ENCODE data around the gene CDK5RAP1.

DNA sequence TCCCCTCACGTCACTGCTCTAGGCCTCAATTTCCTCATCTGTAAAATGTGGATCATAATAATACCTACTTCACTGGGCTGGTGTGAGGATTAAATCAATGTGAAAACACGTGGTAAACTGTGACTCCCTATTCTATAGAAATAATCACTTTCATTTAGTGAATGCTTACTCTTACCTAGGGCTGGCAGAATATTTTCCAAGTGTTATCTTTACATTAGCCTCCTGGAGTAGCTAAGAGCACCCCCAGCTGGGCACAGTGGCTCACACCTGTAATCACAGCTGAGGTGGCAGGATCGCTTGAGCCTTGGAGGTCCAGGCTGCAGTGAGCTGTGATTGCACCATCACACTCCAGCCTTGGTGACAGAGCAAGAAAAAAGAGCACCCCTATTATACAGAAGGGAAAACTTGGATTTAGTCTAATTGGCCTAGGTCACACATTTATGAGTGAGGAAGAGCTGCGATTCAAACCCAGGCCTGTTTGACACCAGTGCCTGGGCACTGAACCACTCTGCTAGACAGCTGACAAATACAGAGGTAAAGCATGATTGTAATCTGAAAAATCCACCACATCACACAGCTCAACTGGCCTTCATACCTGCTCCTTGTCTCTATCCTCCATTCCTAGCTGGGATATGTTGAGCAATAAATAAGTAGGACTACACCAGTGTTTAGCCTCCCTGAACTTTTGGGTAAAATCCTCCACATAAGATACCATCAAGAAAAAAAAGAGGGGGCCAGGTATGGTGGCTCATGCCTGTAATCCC, 43.7 kb upstream of the CDK5RAP1 start:
- no peak for TF ChIP-seq YY1 (IDR thresholded peaks at IDR 0.05; ENCODE audit: low read depth, low read length)
- TF ChIP-seq, protein P1, sequence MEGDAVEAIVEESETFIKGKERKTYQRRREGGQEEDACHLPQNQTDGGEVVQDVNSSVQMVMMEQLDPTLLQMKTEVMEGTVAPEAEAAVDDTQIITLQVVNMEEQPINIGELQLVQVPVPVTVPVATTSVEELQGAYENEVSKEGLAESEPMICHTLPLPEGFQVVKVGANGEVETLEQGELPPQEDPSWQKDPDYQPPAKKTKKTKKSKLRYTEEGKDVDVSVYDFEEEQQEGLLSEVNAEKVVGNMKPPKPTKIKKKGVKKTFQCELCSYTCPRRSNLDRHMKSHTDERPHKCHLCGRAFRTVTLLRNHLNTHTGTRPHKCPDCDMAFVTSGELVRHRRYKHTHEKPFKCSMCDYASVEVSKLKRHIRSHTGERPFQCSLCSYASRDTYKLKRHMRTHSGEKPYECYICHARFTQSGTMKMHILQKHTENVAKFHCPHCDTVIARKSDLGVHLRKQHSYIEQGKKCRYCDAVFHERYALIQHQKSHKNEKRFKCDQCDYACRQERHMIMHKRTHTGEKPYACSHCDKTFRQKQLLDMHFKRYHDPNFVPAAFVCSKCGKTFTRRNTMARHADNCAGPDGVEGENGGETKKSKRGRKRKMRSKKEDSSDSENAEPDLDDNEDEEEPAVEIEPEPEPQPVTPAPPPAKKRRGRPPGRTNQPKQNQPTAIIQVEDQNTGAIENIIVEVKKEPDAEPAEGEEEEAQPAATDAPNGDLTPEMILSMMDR (IDR thresholded peaks at IDR 0.05; ENCODE audit: control extremely low read depth in 1 of 3, insufficient read depth in 1 of 3, low read depth in 1 of 3, low read length in 3 of 3): peak; percentile 17 to 42 (median 37); a peak in 2 of 4 replicates
- no peak for TF ChIP-seq E2F6 (IDR thresholded peaks at IDR 0.05)
- TF ChIP-seq CHD1 (IDR thresholded peaks at IDR 0.05; ENCODE audit: low read depth, low read length): no peak
- TF ChIP-seq EGR1 (IDR thresholded peaks at IDR 0.05; ENCODE audit: borderline replicate concordance, low read depth, low read length): no peak
- TF ChIP-seq POLR2A (IDR thresholded peaks at IDR 0.05; ENCODE audit: control extremely low read depth in 1 of 2, low read depth in 2 of 2, low read length in 2 of 2): no peak
- TF ChIP-seq JUND (IDR thresholded peaks at IDR 0.05; ENCODE audit: low read length): no peak
- no peak for TF ChIP-seq POLR2AphosphoS5 (IDR thresholded peaks at IDR 0.05; ENCODE audit: low read depth, low read length)
- no peak for TF ChIP-seq ATF3 (IDR thresholded peaks at IDR 0.05; ENCODE audit: insufficient read depth, low read depth, low read length)
- TF ChIP-seq TCF12 (IDR thresholded peaks at IDR 0.05; ENCODE audit: low read depth, low read length): no peak

Data from H1 (cell line).